ENCODE data around the gene KDM3B. TPM values are rescaled to one million over a fixed set of nuclear protein-coding genes. Genes with fewer than 3 reads are reported as not detected.
"Not testable (repeated sequence)": the region's sequence is repeated elsewhere in the genome, so short reads cannot be mapped to it uniquely, and the experiment has no call there.

KDM3B gene
- total and polyA plus RNA-seq, 2 of the 8 experiments (the other 6 are each of a cell fraction or from before 2014, with no cell fraction given) = 27.1 to 78.1 TPM

GRCh38 chr5:138389911-138390310 lies 37.4 kb downstream of the KDM3B start:
- not testable (repeated sequence) for H3K9me3 ChIP-seq (ENCODE audit: insufficient read depth in 2 of 2, low read depth in 1 of 2, low read length in 1 of 2); H3K4me2 ChIP-seq (ENCODE audit: insufficient read depth in 1 of 2, low read depth in 2 of 2, low read length in 2 of 2); FAIRE-seq; H3K14ac ChIP-seq (ENCODE audit: insufficient read length); H2BK15ac ChIP-seq (ENCODE audit: low read length); H2BK5ac ChIP-seq (ENCODE audit: low read depth, low read length); H3K23ac ChIP-seq (ENCODE audit: insufficient read length); H2BK20ac ChIP-seq (ENCODE audit: low read length); H3K4me1 ChIP-seq (replicated peaks in 1 of 4; ENCODE audit: control insufficient read depth in 3 of 4, insufficient read depth in 4 of 4, low read length in 3 of 4); H3K9ac ChIP-seq (replicated peaks in 1 of 4; ENCODE audit: extremely low read depth in 1 of 4, low read depth in 3 of 4, low read length in 3 of 4); H3K27me3 ChIP-seq (replicated peaks in 1 of 4; ENCODE audit: control insufficient read depth in 3 of 4, extremely low read depth in 1 of 4, insufficient read depth in 3 of 4, low read length in 3 of 4); DNase-seq (ENCODE audit: low read depth in 1 of 2, low spot score in 2 of 2); H3K18ac ChIP-seq (ENCODE audit: extremely low read depth, low read length); H4K8ac ChIP-seq (ENCODE audit: extremely low read depth, insufficient read depth, low read length); H3K56ac ChIP-seq (replicated peaks; ENCODE audit: insufficient read length, low read depth, low read length); H2AK5ac ChIP-seq (ENCODE audit: low read depth, low read length); H3K79me1 ChIP-seq (ENCODE audit: low read depth, low read length); H4K20me1 ChIP-seq (replicated peaks in 1 of 2; ENCODE audit: control insufficient read depth in 1 of 2, insufficient read depth in 2 of 2, low read length in 2 of 2); H3K4ac ChIP-seq (replicated peaks; ENCODE audit: insufficient read length, low read depth, low read length); H3K27ac ChIP-seq (ENCODE audit: low read depth, low read length); H4K5ac ChIP-seq (ENCODE audit: insufficient read length, low read depth, low read length); H2BK12ac ChIP-seq (ENCODE audit: low read depth, low read length); H2BK120ac ChIP-seq (replicated peaks; ENCODE audit: low read depth, low read length); H3K79me2 ChIP-seq (ENCODE audit: control insufficient read depth in 1 of 2, insufficient read depth in 2 of 2, low read length in 2 of 2); H2AFZ ChIP-seq (ENCODE audit: low read length); H3K4me3 ChIP-seq (ENCODE audit: extremely low read depth in 1 of 4, insufficient read depth in 2 of 4, low read depth in 3 of 4, low read length in 4 of 4); H3K23me2 ChIP-seq (ENCODE audit: low read depth, low read length); H4K91ac ChIP-seq (replicated peaks; ENCODE audit: insufficient read length, low read length)
- WGBS, 2 experiments (ENCODE audit: extremely low coverage in 1 of 2, insufficient coverage in 1 of 2, insufficient read length in 1 of 2, insufficient replicate concordance in 2 of 2, low coverage in 1 of 2, low lambda C conversion rate in 2 of 2, missing lambda C conversion rate in 1 of 2) = 89% methylated on average over 10 of the region's 10 CpGs; no CpG with 5 or more reads in 1 of the 2 experiments
- POLR2A ChIA-PET (ENCODE audit: partially characterized antibody) = interaction anchor here (1.3 to 2.4 kb wide), 2 partner anchors 37 to 52 kb away, joined by 4 to 6 read pairs; partner anchors contain the start of gene FAM53C
- peaks cover 11 to 60% (median 39%) of the 10 kb centered on the region in 4 experiments for H3K36me3 ChIP-seq (ENCODE audit: control insufficient read depth in 2 of 4, insufficient read depth in 4 of 4, low read length in 3 of 4)
- CTCF ChIA-PET (ENCODE audit: partially characterized antibody) = interaction anchor here (0.7 to 2.3 kb wide), 5 partner anchors 9 to 210 kb away, joined by 3 to 7 read pairs (median 3); partner anchors contain the start of gene KDM3B

Measured in H1 (cell line).